Neuronal stem cell (in vitro differentiated cells): ENCODE measurements around the gene EIF4G3.

Experiments
- DNase-seq: peaks from one replicate; pipeline ENCODE4 v3.0.0-alpha.2; 2013; ENCODE audit warnings: low spot score
- H2AFZ ChIP-seq: one replicate; pipeline ENCODE4 v1.6.1; 2013; ENCODE audit warnings: mild to moderate bottlenecking, low read length, inconsistent platforms
- H2AK5ac ChIP-seq: 2 replicates; pipeline ENCODE4 v1.6.1; 2013; ENCODE audit warnings: low read depth, mild to moderate bottlenecking, inconsistent platforms, low read length, moderate library complexity, mixed read lengths
- H2BK120ac ChIP-seq: 2 replicates; pipeline ENCODE4 v1.6.1; 2013; ENCODE audit warnings: low read depth, mild to moderate bottlenecking, inconsistent platforms, low read length, moderate library complexity, mixed read lengths
- H2BK12ac ChIP-seq: one replicate; pipeline ENCODE4 v1.6.1; 2013; ENCODE audit warnings: low read length, inconsistent platforms
- H2BK15ac ChIP-seq: 2 replicates; pipeline ENCODE4 v1.6.1; 2013; ENCODE audit warnings: mild to moderate bottlenecking, low read length, inconsistent platforms, mixed read lengths
- H2BK5ac ChIP-seq: one replicate; pipeline ENCODE4 v1.6.1; 2013; ENCODE audit warnings: inconsistent platforms, mild to moderate bottlenecking, low read length, moderate library complexity
- H3K14ac ChIP-seq: one replicate; pipeline ENCODE4 v1.6.1; 2013; ENCODE audit warnings: low read length, inconsistent platforms
- H3K18ac ChIP-seq: 2 replicates; pipeline ENCODE4 v1.6.1; 2013; ENCODE audit warnings: low read length, inconsistent platforms
- H3K23ac ChIP-seq: 2 replicates; pipeline ENCODE4 v1.6.1; 2013; ENCODE audit warnings: low read depth, mild to moderate bottlenecking, mixed read lengths, low read length, inconsistent platforms; ENCODE audit not compliant: poor library complexity
- H3K27ac ChIP-seq: replicated peaks from 3 replicates; pipeline ENCODE4 v1.5.1; 2013; ENCODE audit warnings: low read length, inconsistent platforms
- H3K27me3 ChIP-seq, 3 experiments: 2 replicates each; pipeline ENCODE4 v1.6.1; 2013; ENCODE audit warnings: low read length in 3 of 3, mild to moderate bottlenecking in 2 of 3, inconsistent platforms in 1 of 3, low read depth in 1 of 3, mixed read lengths in 1 of 3, moderate library complexity in 1 of 3; ENCODE audit not compliant: control insufficient read depth in 3 of 3, insufficient read depth in 3 of 3
- H3K36me3 ChIP-seq, 2 donors: replicated peaks in 1 of 2; 2 replicates each; pipeline ENCODE4 v1.6.1; 2013; ENCODE audit warnings: low read length in 2 of 2; ENCODE audit not compliant: control insufficient read depth in 2 of 2, insufficient read depth in 2 of 2
- H3K4ac ChIP-seq: 2 replicates; pipeline ENCODE4 v1.6.1; 2013; ENCODE audit warnings: inconsistent platforms, mild to moderate bottlenecking, low read length, moderate library complexity
- H3K4me1 ChIP-seq, 2 donors: 1 replicate in 1 of 2; 2 replicates in 1 of 2; pipeline ENCODE4 v1.6.1; 2013; ENCODE audit warnings: low read length in 2 of 2, low read depth in 1 of 2; ENCODE audit not compliant: control insufficient read depth in 2 of 2, insufficient read depth in 1 of 2
- H3K4me2 ChIP-seq: one replicate; pipeline ENCODE4 v1.6.1; 2013; ENCODE audit warnings: mild to moderate bottlenecking, low read length, inconsistent platforms; ENCODE audit not compliant: insufficient read depth, poor library complexity, severe bottlenecking
- H3K4me3 ChIP-seq, 2 donors: 2 replicates each; pipeline ENCODE4 v1.5.1; 2013; ENCODE audit warnings: low read length in 2 of 2, mild to moderate bottlenecking in 2 of 2, inconsistent platforms in 1 of 2, moderate library complexity in 1 of 2
- H3K79me1 ChIP-seq: one replicate; pipeline ENCODE4 v1.6.1; 2013; ENCODE audit warnings: low read depth, mild to moderate bottlenecking, inconsistent platforms, low read length, moderate library complexity
- H3K9ac ChIP-seq: one replicate; pipeline ENCODE4 v1.6.1; 2013; ENCODE audit warnings: mild to moderate bottlenecking, low read depth, low read length, inconsistent platforms; ENCODE audit not compliant: poor library complexity
- H3K9me3 ChIP-seq, 2 donors: replicated peaks in 1 of 2; 2 replicates each; pipeline versions ENCODE3 to v1.6.1; 2013; ENCODE audit warnings: low read length in 2 of 2, mild to moderate bottlenecking in 2 of 2, inconsistent platforms in 1 of 2, low read depth in 1 of 2, mixed read lengths in 1 of 2, moderate library complexity in 1 of 2; ENCODE audit not compliant: control insufficient read depth in 2 of 2, insufficient read depth in 1 of 2
- H4K8ac ChIP-seq: one replicate; pipeline ENCODE4 v1.6.1; 2013; ENCODE audit warnings: low read depth, mild to moderate bottlenecking, inconsistent platforms, low read length, moderate library complexity
- H4K91ac ChIP-seq: one replicate; pipeline ENCODE4 v1.6.1; 2013; ENCODE audit warnings: low read length, low read depth, mild to moderate bottlenecking, inconsistent platforms; ENCODE audit not compliant: poor library complexity
- WGBS, 2 donors: extraction: QIAGEN DNeasy Blood & Tissue Kit; methylation state at CpG; one replicate each; pipeline ENCODE4 v1.1.7; 2013; ENCODE audit warnings: missing lambda C conversion rate in 2 of 2, mixed read lengths in 1 of 2; ENCODE audit not compliant: insufficient read length in 2 of 2, insufficient replicate concordance in 1 of 2; ENCODE audit errors: extremely low coverage in 2 of 2; 5-methylcytosine and 5-hydroxymethylcytosine counted together

EIF4G3 gene

DNA sequence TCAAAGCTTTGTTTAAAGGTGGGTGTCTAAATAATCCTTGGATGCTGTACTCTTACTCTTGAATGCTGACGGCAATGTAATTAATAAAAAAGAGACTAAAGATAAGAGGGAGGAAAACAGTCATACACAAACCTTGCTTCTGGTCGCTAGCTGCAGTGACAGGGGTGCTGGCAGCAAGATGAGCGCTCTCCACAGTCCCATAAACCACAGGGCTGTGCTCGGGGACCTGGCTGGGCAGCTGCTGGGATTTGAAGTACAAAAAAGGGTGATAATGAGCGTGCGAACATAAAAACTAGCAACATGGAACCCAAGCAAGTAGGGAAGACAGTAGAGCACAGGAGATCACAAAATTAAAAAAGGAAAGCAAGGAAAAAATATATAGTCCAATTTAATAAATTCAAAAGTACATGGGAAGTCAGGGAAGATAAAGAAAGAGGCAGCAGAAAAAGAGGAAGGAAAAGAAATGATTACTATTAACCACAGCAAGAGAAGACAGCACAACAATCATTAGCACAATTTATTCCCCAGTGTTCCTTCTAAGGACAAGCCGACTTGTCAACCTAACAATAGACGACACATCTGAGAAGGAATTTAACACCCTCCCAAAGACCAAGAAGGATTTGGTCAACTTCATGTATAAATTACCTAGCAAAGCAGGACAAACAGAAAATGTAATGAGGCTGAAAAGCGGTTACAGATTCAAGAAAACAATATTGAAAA is 226.7 kb downstream of the EIF4G3 start:
- no peak overlapping the region for H4K8ac ChIP-seq
- H3K79me1 ChIP-seq = peaks cover 2% of the 10 kb centered on the region
- no peak for DNase-seq
- no peak overlapping the region for H3K4ac ChIP-seq
- no CpG with 5 or more reads among the region's 9 CpGs for WGBS, 2 donors
- no peak overlapping the region for H3K9ac ChIP-seq
- no peak overlapping the region for H2BK120ac ChIP-seq
- no peak overlapping the region for H3K23ac ChIP-seq
- H4K91ac ChIP-seq = no peak overlapping the region
- H3K18ac ChIP-seq = no peak overlapping the region
- H2BK15ac ChIP-seq = no peak overlapping the region
- peaks cover 5 to 13% of the 10 kb centered on the region in 2 donors for H3K4me1 ChIP-seq
- H3K4me2 ChIP-seq = no peak overlapping the region
- no peak overlapping the region for H2AK5ac ChIP-seq
- H2BK5ac ChIP-seq = no peak overlapping the region
- no peaks in the 10 kb centered on the region for H3K27me3 ChIP-seq
- H2BK12ac ChIP-seq = no peak overlapping the region
- no peak overlapping the region for H2AFZ ChIP-seq
- no peak overlapping the region for H3K14ac ChIP-seq
- peaks cover 0 to 45% of the 10 kb centered on the region in 2 donors for H3K36me3 ChIP-seq
- no peak overlapping the region for H3K4me3 ChIP-seq
- H3K27ac ChIP-seq = peak overlapping the region; percentile 63
- no peaks in the 10 kb centered on the region for H3K9me3 ChIP-seq

DNA sequence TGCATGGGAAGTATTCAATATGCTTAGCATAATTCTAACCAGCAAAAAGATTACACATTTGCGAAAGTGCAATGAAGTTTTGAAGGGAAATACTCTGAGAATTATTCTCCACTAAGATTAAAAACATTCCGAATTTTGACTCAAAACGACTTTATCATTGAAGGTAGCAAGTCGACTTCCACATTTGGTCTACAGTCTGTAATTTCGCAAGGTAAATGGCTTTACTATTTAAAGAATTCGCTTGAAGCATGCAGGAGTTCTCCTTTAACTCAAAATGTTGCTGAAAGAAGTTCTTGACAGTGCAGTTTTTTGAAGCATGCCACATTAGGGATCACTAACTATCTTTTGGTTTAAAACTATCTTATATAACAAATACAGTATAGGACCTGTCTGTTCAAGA is 228.6 kb downstream of the EIF4G3 start:
- no peak overlapping the region for H3K18ac ChIP-seq
- no peaks in the 10 kb centered on the region for H3K27me3 ChIP-seq
- H2AFZ ChIP-seq = no peak overlapping the region
- H2BK15ac ChIP-seq = no peak overlapping the region
- H3K79me1 ChIP-seq = peaks cover 2% of the 10 kb centered on the region
- no peak overlapping the region for H4K91ac ChIP-seq
- H3K9me3 ChIP-seq = no peaks in the 10 kb centered on the region
- no peak overlapping the region for H3K23ac ChIP-seq
- no peak overlapping the region for H4K8ac ChIP-seq
- no peak overlapping the region for H3K27ac ChIP-seq
- H3K36me3 ChIP-seq = peaks cover 2 to 49% of the 10 kb centered on the region in 2 donors
- no peak overlapping the region for H3K14ac ChIP-seq
- H2BK120ac ChIP-seq = no peak overlapping the region
- H3K4me2 ChIP-seq = no peak overlapping the region
- no peak overlapping the region for H2AK5ac ChIP-seq
- H3K9ac ChIP-seq = no peak overlapping the region
- H3K4me1 ChIP-seq = peaks cover 5 to 13% of the 10 kb centered on the region in 2 donors
- H3K4ac ChIP-seq = no peak overlapping the region
- H2BK12ac ChIP-seq = no peak overlapping the region
- no peak overlapping the region for H2BK5ac ChIP-seq
- H3K4me3 ChIP-seq = no peak overlapping the region
- WGBS, 2 donors = no CpG with 5 or more reads among the region's 6 CpGs
- DNase-seq = no peak

DNA sequence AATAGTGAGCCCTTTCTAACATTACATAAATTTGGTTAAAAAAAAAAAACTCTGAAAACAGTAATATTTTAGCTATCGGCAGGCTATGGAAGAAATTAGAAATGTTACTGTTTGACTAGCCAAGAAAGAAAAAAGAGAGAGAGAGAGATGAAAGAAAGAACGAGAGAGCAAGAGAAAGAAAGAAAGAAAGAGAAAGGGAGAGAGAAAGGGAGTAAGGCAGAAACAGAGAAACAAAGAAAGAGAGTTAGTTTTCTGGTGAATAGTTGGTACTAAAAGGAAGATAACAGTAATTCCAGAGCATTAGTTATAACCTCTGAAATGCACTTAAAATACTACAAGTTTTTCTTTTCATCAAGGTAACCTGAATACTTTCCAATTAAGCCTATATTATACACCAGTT is 229.3 kb downstream of the EIF4G3 start:
- H2BK5ac ChIP-seq = no peak overlapping the region
- H2AK5ac ChIP-seq = no peak overlapping the region
- H2AFZ ChIP-seq = no peak overlapping the region
- no peak overlapping the region for H3K4me2 ChIP-seq
- WGBS, 2 donors = no CpG with 5 or more reads among the region's 2 CpGs
- no peak overlapping the region for H3K18ac ChIP-seq
- no peak overlapping the region for H2BK15ac ChIP-seq
- H4K91ac ChIP-seq = no peak overlapping the region
- H2BK120ac ChIP-seq = no peak overlapping the region
- H4K8ac ChIP-seq = no peak overlapping the region
- H3K23ac ChIP-seq = no peak overlapping the region
- peaks cover 2% of the 10 kb centered on the region for H3K79me1 ChIP-seq
- H3K4me1 ChIP-seq = peaks cover 5 to 13% of the 10 kb centered on the region in 2 donors
- H3K27ac ChIP-seq = no peak overlapping the region
- H3K27me3 ChIP-seq = no peaks in the 10 kb centered on the region
- no peaks in the 10 kb centered on the region for H3K9me3 ChIP-seq
- H2BK12ac ChIP-seq = no peak overlapping the region
- H3K36me3 ChIP-seq = peaks cover 2 to 45% of the 10 kb centered on the region in 2 donors
- H3K4ac ChIP-seq = no peak overlapping the region
- no peak overlapping the region for H3K9ac ChIP-seq
- H3K4me3 ChIP-seq = no peak overlapping the region
- H3K14ac ChIP-seq = no peak overlapping the region
- no peak for DNase-seq

DNA sequence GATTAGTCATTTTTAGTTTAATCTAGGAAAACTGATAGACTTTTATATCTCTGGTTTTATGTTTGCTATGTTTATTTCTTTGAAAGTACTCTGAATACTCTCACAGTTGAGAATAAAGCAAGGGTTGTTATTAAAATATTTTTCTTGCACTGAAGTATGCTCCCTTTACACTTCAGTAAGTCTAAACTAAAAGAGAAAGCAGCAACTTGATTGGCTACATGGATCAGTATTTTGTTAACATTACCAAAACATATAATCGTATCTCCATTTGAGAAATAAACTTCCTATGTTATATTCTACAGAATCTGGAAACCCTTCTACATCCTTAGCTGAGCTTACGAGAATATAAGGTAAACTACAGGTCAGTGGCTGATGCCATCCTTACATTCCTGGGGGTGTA is 240.1 kb downstream of the EIF4G3 start:
- Histone ChIP-seq H3K4me1 (peaks cover 0 to 4% of the 10 kb centered on the region in 2 donors), H3K4me2 (no peak overlapping the region), H2BK15ac (no peak overlapping the region), H2BK120ac (no peak overlapping the region), H2AK5ac (no peak overlapping the region), H2BK5ac (no peak overlapping the region), H3K9ac (no peak overlapping the region), H3K9me3 (no peaks in the 10 kb centered on the region), H2BK12ac (no peak overlapping the region), H3K79me1 (no peaks in the 10 kb centered on the region), H2AFZ (no peak overlapping the region), H3K14ac (no peak overlapping the region), H3K27ac (no peak overlapping the region), H4K8ac (no peak overlapping the region), H3K36me3 (peaks cover 4 to 42% of the 10 kb centered on the region in 2 donors), H3K18ac (no peak overlapping the region), H3K23ac (no peak overlapping the region), H3K27me3 (no peaks in the 10 kb centered on the region), H4K91ac (no peak overlapping the region), H3K4ac (no peak overlapping the region), H3K4me3 (no peak overlapping the region)
- WGBS, 2 donors = no CpG with 5 or more reads among the region's 2 CpGs
- DNase-seq = no peak
